MM.1S (cell line): Measurements from ENCODE around the gene COIL.

ENCODE experiments used
- EZH2 ChIP-seq: fragments of 300-600 bp; sonication (generic); optimal IDR thresholded peaks from 2 replicates; pipeline ENCODE3; 2017; ENCODE audit warnings: low read depth, mild to moderate bottlenecking, antibody characterized with exemption, low read length, mixed read lengths
- TF ChIP-seq, protein P1 (sequence below): fragments of 300-600 bp; sonication (generic); IDR thresholded peaks from 2 replicates; pipeline ENCODE4 v1.5.1; 2016; ENCODE audit warnings: antibody characterized with exemption, low read length, mixed read lengths

DNA sequence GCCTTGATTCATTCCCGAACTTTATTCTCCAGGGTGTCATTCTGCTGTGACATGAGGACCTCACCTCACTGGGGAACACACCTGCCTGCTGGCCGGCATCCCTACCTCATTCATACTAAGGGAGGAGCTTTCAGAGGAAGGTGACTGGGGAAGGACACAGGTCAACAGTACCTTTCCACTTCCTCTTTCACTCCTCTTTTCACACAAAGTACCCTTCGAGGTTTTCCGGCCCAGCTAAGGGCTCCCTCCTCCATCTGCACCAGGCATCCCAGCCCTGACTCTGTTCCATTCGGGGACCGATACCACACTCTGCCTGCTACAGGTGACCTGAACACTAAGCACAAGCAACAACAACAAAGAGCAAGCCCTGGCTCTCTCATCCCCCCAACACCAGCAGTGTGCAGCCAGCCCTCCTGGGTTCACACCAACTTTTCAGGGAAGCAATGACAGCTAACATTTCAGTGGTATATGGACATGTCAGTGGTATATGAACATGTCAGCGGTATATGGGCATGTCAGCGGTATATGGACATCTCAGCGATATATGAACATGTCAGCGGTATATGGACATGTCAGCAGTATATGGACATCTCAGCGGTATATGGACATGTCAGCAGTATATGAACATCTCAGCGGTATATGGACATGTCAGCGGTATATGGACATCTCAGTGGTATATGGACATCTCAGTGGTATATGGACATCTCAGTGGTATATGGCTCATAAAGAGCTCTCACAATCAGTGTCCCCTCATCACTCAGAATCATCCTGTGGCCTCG is 63.0 kb downstream of the COIL start:
- TF ChIP-seq, protein P1, sequence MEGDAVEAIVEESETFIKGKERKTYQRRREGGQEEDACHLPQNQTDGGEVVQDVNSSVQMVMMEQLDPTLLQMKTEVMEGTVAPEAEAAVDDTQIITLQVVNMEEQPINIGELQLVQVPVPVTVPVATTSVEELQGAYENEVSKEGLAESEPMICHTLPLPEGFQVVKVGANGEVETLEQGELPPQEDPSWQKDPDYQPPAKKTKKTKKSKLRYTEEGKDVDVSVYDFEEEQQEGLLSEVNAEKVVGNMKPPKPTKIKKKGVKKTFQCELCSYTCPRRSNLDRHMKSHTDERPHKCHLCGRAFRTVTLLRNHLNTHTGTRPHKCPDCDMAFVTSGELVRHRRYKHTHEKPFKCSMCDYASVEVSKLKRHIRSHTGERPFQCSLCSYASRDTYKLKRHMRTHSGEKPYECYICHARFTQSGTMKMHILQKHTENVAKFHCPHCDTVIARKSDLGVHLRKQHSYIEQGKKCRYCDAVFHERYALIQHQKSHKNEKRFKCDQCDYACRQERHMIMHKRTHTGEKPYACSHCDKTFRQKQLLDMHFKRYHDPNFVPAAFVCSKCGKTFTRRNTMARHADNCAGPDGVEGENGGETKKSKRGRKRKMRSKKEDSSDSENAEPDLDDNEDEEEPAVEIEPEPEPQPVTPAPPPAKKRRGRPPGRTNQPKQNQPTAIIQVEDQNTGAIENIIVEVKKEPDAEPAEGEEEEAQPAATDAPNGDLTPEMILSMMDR: no peak
- TF ChIP-seq EZH2: no peak
